BJ (cell line): ENCODE measurements around the gene IL10RB. TPM values are rescaled to one million over a fixed set of nuclear protein-coding genes. Genes with fewer than 3 reads are reported as not detected.

Experiments used
- CTCF ChIA-PET: fragments of 350-600 bp; formaldehyde crosslinking; extraction: SDS; loops from one replicate; lab custom pipeline; 2021; ENCODE audit warnings: antibody characterized with exemption, inconsistent platforms; lab: Yijun Ruan, JAX
- POLR2A ChIA-PET: fragments of 300-600 bp; sonication (Branson Sonifier 250); formaldehyde crosslinking; extraction: SDS; loops from one replicate; lab custom pipeline; 2021; ENCODE audit warnings: antibody characterized with exemption; lab: Charles Lee
- DNase-seq: peaks from one replicate; pipeline ENCODE4 v3.0.0-alpha.2; 2011; ENCODE audit warnings: low read depth
- H3K27me3 ChIP-seq: 2 replicates; pipeline ENCODE4 v1.6.0; 2011; ENCODE audit warnings: low read length; ENCODE audit not compliant: control insufficient read depth, insufficient read depth
- H3K36me3 ChIP-seq: 2 replicates; pipeline ENCODE4 v1.5.1; 2011; ENCODE audit warnings: low read length; ENCODE audit not compliant: control insufficient read depth, insufficient read depth
- H3K4me3 ChIP-seq: 2 replicates; pipeline ENCODE4 v1.5.1; 2011; ENCODE audit warnings: low read depth, mild to moderate bottlenecking, control low read depth, low read length
- CTCF ChIP-seq: IDR thresholded peaks from 2 replicates; pipeline ENCODE4 v1.5.1; 2011; ENCODE audit warnings: low read depth, mild to moderate bottlenecking, control low read depth, inconsistent platforms, low read length, moderate library complexity; ENCODE audit not compliant: insufficient read depth
- polyA plus RNA-seq: library from polyadenylated mRNA; depleted of rRNA; stranded (reverse); fragments of >200 nt; gene quantifications from 2 replicates; pipeline ENCODE4 v1.2.3, GENCODE V29; 2011

The IL10RB gene
- polyA plus RNA-seq, 1 experiment: 56.8 TPM

GRCh38 chr21:33264561-33264960 is 1.6 kb upstream of the IL10RB start:
- H3K36me3 ChIP-seq: peaks cover 9% of the 10 kb centered on the region
- H3K27me3 ChIP-seq: no peaks in the 10 kb centered on the region
- POLR2A ChIA-PET: no interaction called here
- H3K4me3 ChIP-seq: no peak overlapping the region
- no peak for DNase-seq
- TF ChIP-seq CTCF: no peak
- CTCF ChIA-PET: no interaction called here

GRCh38 chr21:33265664-33266049 is 510 bp upstream of the IL10RB start:
- TF ChIP-seq CTCF: no peak
- ChIA-PET POLR2A (interaction anchor here (0.6 kb wide), 1 partner anchor 59 kb away, joined by 4 read pairs; the partner anchor contains the start of gene IFNAR1), CTCF (interaction anchor here (0.6 to 1.5 kb wide), 2 partner anchors 34 to 218 kb away, joined by 3 read pairs; no protein-coding TSS in a partner anchor)
- Histone ChIP-seq H3K36me3 (peaks cover 9% of the 10 kb centered on the region), H3K27me3 (no peaks in the 10 kb centered on the region), H3K4me3 (peak overlapping the region; percentile 92)
- no peak for DNase-seq

GRCh38 chr21:33266789-33267135 is 595 bp downstream of the IL10RB start:
- ChIA-PET CTCF (interaction anchor here (0.6 to 1.5 kb wide), 2 partner anchors 35 to 179 kb away, joined by 3 read pairs; no protein-coding TSS in a partner anchor), POLR2A (interaction anchor here (0.6 kb wide), 2 partner anchors 70 to 1359 kb away, joined by 3 to 4 read pairs; no protein-coding TSS in a partner anchor)
- DNase-seq: no peak
- peaks cover 9% of the 10 kb centered on the region for H3K36me3 ChIP-seq
- no peaks in the 10 kb centered on the region for H3K27me3 ChIP-seq
- no peak for TF ChIP-seq CTCF
- H3K4me3 ChIP-seq: peak overlapping the region; percentile 92

DNA sequence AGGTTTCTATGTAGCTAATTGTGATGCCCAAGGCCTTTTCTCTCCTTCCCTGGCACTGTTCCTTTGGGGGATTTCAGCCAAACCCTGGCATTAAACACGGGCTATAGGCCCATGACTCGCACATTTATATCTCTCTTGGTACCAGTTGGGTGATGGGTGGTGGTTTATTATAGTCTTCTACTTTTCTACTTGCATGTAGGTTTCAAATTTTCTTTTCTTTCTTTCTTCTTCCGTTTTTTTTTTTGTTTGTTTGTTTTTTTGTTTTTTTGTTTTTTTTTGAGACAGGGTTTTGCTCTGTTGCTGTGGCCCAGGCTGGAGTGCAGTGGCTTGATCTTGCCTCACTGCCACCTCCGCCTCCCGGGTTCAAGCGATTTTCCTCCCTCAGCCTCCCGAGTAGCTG is 1.1 kb downstream of the IL10RB start:
- peaks cover 9% of the 10 kb centered on the region for H3K36me3 ChIP-seq
- DNase-seq: no peak
- ChIA-PET POLR2A (no interaction called here), CTCF (interaction anchor here (0.6 to 1.5 kb wide), 2 partner anchors 35 to 178 kb away, joined by 3 read pairs; no protein-coding TSS in a partner anchor)
- peak overlapping the region; percentile 92 for H3K4me3 ChIP-seq
- TF ChIP-seq CTCF: no peak
- no peaks in the 10 kb centered on the region for H3K27me3 ChIP-seq

DNA sequence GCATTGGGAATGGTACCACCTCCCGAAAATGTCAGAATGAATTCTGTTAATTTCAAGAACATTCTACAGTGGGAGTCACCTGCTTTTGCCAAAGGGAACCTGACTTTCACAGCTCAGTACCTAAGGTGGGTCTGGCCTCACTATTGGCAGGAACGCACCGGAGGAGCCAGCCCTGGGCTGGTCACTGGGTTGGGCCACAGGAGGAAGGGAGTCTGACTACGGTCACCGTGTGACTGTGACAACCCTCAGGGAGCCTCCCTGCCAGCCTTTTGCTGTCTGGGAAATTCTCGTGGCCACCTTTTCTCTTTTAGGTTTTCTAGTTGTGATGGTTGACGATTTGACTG is 2.2 kb downstream of the IL10RB start:
- Histone ChIP-seq H3K36me3 (peaks cover 9% of the 10 kb centered on the region), H3K4me3 (no peak overlapping the region), H3K27me3 (no peaks in the 10 kb centered on the region)
- ChIA-PET POLR2A (no interaction called here), CTCF (interaction anchor here (1.7 kb wide), 1 partner anchor 71 kb away, joined by 7 read pairs; no protein-coding TSS in a partner anchor)
- TF ChIP-seq CTCF: no peak
- no peak for DNase-seq
